Measurements from ENCODE around the gene MYO9A.

MYO9A gene

DNA sequence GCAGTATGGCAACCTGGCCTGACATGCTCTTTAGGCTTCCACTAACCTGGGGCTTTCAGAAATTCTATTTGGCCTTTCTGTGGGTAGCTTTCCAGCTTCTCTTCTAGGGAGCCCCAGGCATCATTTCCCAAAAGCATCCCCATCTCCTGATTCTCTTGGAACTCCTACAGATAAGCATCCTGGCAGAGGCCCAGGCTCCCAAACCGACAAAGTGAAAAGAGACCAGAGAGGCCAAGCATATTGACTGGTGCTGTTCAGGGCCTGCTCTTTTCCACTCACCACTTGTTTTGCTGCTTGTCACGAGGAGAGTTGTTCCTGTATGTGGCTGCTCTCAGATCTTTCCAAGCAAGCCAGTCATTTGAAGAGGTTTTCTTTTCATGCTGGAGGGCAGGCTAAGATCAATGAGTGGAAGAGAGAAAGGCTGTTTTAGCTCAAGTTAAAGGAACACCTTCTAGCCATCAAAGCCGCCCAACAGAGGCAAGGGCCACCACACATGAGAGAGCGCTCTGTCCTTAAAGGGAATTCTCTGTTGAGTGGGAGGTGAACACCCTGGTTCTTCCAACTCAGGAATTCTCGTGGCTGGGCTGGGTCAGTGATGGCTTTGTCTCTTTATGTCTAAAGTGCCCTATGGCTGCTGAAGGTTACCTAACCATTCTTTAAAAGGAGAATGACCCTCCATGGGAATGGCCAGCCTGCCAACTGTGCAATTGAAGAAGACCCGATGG is 338.7 kb downstream of the MYO9A start:
- no peak for DNase-seq

DNA sequence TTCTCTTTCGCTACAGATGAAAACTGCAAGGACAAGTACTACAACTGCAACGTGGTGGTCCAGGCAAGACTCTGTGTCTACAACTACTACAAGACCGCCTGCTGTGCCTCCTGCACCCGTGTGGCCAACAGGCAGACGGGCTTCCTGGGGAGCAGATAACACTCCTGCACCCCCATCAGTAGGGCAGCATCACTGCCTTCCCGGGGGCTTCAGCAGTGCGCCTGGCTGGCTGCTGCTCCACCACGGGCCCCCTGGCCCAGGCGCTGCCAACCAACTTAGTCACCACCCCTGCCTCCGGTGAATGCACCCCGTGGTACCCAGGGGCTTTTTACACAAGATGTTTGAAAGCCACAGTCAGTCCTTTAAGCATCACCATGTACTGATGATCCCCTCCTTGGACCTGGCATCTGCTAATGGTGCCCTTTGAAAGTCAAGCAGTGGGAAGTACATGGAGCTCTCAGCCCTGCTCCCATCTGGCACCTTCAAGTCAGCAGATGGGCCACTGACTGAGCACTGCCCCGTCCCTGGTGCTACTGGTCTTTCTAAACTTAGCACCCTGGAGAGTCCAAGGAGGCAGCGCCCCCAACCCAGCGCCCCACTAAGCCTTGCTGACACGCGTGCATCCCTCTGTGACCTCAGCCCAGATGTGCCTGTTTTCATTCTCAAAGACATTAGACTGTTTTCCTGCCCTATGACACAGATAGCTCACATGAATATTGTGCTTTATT is 340.6 kb downstream of the MYO9A start:
- DNase-seq = no peak

DNA sequence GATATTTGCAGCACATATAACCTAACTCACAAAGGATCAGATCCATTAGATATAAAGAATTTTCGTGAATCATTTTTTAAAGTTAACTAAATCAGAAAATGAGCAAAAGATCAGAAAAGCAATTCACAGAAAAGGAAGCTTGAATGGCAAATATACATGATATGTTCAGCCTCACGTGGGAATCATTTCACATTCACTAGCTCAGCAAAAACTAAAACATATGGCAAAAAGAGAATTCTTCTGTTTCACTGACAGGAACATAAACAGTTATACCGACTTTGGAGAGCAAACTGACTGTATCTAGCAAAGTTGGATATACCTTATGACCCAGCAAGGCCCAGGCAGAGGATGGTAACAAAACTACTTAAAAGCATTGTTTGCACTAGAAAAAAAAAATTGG is 341.6 kb downstream of the MYO9A start:
- no peak for DNase-seq

DNA sequence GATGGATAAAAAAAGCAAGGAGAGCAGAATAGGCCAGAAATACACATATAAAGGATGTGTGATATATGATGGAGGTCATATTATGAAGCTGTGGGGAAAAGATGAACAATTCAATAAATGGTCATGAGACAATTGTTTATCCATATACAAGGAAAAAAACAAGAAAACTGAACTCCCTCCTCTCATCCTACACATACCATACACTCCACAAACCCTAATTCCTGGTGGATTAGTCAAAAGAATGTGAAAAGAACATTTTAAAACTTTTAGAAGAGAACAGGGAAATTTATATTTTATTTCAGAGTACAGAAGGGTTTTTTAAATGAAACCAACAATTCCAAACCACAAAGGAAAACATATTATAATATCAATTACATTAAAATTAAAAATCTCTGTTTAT is 342.1 kb downstream of the MYO9A start:
- DNase-seq = peak; percentile 62

DNA sequence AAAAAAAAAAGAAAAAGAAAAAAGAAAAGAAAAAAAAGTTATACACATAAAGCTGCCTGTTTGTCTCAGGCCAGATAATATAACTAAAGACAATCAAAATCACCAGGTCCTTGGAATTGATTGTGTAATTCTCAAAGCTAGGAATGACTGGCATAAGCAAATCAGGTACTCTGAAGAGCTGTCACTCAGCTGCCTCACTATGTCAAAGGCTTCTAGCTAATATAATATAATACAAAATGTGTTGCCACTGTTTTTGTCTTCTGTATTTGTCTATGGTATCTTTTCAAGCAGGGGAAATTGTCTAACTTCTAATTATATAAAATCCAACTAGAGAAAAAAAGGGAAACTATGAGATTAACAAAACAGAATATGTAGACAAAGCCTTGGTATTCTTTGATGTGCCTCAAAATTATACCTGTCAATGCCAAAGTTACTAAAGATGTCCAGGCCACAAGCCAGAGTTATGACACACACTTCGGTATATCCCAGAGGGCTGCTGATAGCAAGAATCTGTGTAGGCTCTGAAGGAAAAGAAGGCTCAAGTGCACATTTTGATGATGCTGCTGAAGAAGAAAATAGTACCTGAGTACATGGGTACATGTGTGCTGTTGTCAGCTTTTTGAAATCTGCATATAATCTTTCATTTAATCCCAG is 344.6 kb downstream of the MYO9A start:
- DNase-seq = no peak

Data from fibroblast of skin of back (primary cell).